Measurements from ENCODE around the gene DGKZ. TPM values are rescaled to one million over a fixed set of nuclear protein-coding genes. Genes with fewer than 3 reads are reported as not detected.

DGKZ gene
- total RNA-seq, 1 experiment from 2014 or later: 57.9 TPM

- Mint-ChIP-seq H3K27ac (ENCODE audit: low read depth, unreplicated experiment) (no peak overlapping the region), H3K9me3 (ENCODE audit: unreplicated experiment) (no peaks in the 10 kb centered on the region), H3K4me3 (ENCODE audit: unreplicated experiment) (no peak overlapping the region), H3K4me1 (ENCODE audit: insufficient read depth, unreplicated experiment) (peaks cover 6% of the 10 kb centered on the region), H3K36me3 (ENCODE audit: insufficient read depth, unreplicated experiment) (peaks cover 8% of the 10 kb centered on the region), H3K27me3 (ENCODE audit: insufficient read depth, unreplicated experiment) (peaks cover 5% of the 10 kb centered on the region)
- no TSS peak for BruUV-seq (replicated peaks)
- TF ChIP-seq CTCF (IDR thresholded peaks at IDR 0.05; ENCODE audit: unreplicated experiment): peak; percentile 35
- ChIA-PET CTCF (interaction anchor here (0.8 to 1.3 kb wide), 4 partner anchors 15 to 146 kb away, joined by 4 to 5 read pairs (median 4); no protein-coding TSS in a partner anchor), POLR2A (interaction anchor here (0.7 to 0.8 kb wide), 2 partner anchors 10 to 11 kb away, joined by 3 read pairs; no protein-coding TSS in a partner anchor)
- DNase-seq (ENCODE audit: unreplicated experiment): peak; percentile 64
- intact Hi-C loops (cut with micrococcal nuclease): no loop called here
Observed at GRCh38 chr11:46382646-46383403, 35.6 kb downstream of the DGKZ start.

GRCh38 chr11:46383404-46383758, 36.1 kb downstream of the DGKZ start:
- no peak overlapping the region for H3K27ac Mint-ChIP-seq (ENCODE audit: low read depth, unreplicated experiment)
- no peak overlapping the region for H3K4me3 Mint-ChIP-seq (ENCODE audit: unreplicated experiment)
- TF ChIP-seq CTCF (IDR thresholded peaks at IDR 0.05; ENCODE audit: unreplicated experiment): peak; percentile 6
- POLR2A ChIA-PET: interaction anchor here (0.7 to 0.8 kb wide), 2 partner anchors 9 to 11 kb away, joined by 3 read pairs; no protein-coding TSS in a partner anchor
- intact Hi-C loops (cut with micrococcal nuclease): no loop called here
- DNase-seq (ENCODE audit: unreplicated experiment): no peak
- H3K36me3 Mint-ChIP-seq (ENCODE audit: insufficient read depth, unreplicated experiment): peaks cover 5% of the 10 kb centered on the region
- CTCF ChIA-PET: interaction anchor here (0.7 to 1.3 kb wide), 6 partner anchors 16 to 234 kb away, joined by 3 to 5 read pairs (median 4); no protein-coding TSS in a partner anchor
- H3K4me1 Mint-ChIP-seq (ENCODE audit: insufficient read depth, unreplicated experiment): peaks cover 6% of the 10 kb centered on the region
- no peaks in the 10 kb centered on the region for H3K9me3 Mint-ChIP-seq (ENCODE audit: unreplicated experiment)
- H3K27me3 Mint-ChIP-seq (ENCODE audit: insufficient read depth, unreplicated experiment): peaks cover 11% of the 10 kb centered on the region
- no TSS peak for BruUV-seq (replicated peaks)

DNA sequence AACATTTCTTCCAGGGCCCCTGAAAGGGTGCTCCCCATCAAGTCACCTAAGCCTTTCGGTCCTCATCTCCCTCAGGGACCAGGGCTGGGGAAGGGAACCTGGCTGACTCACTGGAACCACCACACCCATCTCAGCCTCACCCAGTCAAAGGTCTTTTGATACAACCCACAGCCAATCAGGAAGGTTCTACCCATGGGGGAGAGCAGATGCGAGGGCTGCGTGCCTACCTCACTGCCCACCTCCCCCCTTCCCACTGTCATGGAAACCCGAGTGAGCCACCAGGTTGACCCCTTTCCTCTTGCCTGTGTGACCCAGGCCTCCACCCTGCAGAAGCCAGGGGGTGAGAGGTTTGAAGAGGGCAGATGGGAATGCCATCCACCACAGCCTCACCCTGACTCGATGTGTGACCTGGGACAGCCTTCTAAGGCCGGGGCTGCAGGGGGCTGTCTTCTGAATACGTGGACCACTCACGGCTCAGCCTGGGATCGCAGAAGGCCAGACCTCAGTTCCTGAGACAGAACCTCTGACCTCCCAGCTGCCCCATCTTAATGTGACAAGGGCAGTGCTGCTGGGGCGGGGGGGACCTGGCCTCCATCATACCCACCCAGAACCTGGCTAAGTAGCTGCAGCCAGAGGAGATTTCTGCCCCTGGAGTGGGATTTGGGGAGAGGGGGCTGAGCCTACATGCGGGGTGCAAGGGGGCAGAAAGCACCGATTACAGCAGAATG, 36.9 kb downstream of the DGKZ start:
- Mint-ChIP-seq H3K27me3 (ENCODE audit: insufficient read depth, unreplicated experiment) (peaks cover 19% of the 10 kb centered on the region), H3K27ac (ENCODE audit: low read depth, unreplicated experiment) (no peak overlapping the region), H3K4me3 (ENCODE audit: unreplicated experiment) (no peak overlapping the region)

More for the DNA sequence above, 36.9 kb downstream of the DGKZ start:
- ChIA-PET POLR2A (interaction anchor here (0.7 kb wide), 1 partner anchor 12 kb away, joined by 3 read pairs; no protein-coding TSS in a partner anchor), CTCF (interaction anchor here (0.7 to 1.3 kb wide), 6 partner anchors 16 to 234 kb away, joined by 3 to 5 read pairs (median 4); no protein-coding TSS in a partner anchor)
- Mint-ChIP-seq H3K9me3 (ENCODE audit: unreplicated experiment) (no peaks in the 10 kb centered on the region), H3K4me1 (ENCODE audit: insufficient read depth, unreplicated experiment) (peaks cover 6% of the 10 kb centered on the region), H3K36me3 (ENCODE audit: insufficient read depth, unreplicated experiment) (peaks cover under 1% of the 10 kb centered on the region)
- no TSS peak for BruUV-seq (replicated peaks)
- peak; percentile 40 for DNase-seq (ENCODE audit: unreplicated experiment)
- TF ChIP-seq CTCF (IDR thresholded peaks at IDR 0.05; ENCODE audit: unreplicated experiment): no peak
- intact Hi-C loops (cut with micrococcal nuclease): no loop called here

Measured in MCF 10A (cell line).